HepG2 (cell line): ENCODE results near the gene UNG. TPM values are rescaled to one million over a fixed set of nuclear protein-coding genes. Genes with fewer than 3 reads are reported as not detected.

Experiments
- ELK4 ChIP-seq: sonication (generic); formaldehyde crosslinking; IDR thresholded peaks from 2 replicates; pipeline ENCODE4 v1.9.0; 2021; ENCODE audit warnings: missing genetic modification reagents, borderline replicate concordance
- FOXJ3 ChIP-seq: sonication (generic); formaldehyde crosslinking; IDR thresholded peaks from 2 replicates; pipeline ENCODE4 v1.4.0; 2020; ENCODE audit warnings: missing genetic modification reagents, mild to moderate bottlenecking, borderline replicate concordance
- GTF2F1 ChIP-seq: fragments of 150-350 bp; IDR thresholded peaks from 2 replicates; pipeline ENCODE4 v1.6.1; 2014; ENCODE audit warnings: low read length
- MATR3 ChIP-seq: sonication (generic); formaldehyde crosslinking; IDR thresholded peaks from 2 replicates; pipeline ENCODE4 v1.4.0; 2020; ENCODE audit warnings: missing genetic modification reagents
- SMARCC2 ChIP-seq: fragments of 450-650 bp; IDR thresholded peaks from 2 replicates; pipeline ENCODE4 v1.6.1; 2017; ENCODE audit warnings: antibody characterized with exemption, mild to moderate bottlenecking
- SNAPC5 ChIP-seq: sonication (generic); formaldehyde crosslinking; IDR thresholded peaks from 2 replicates; pipeline ENCODE4 v1.8.1; 2023; ENCODE audit warnings: mild to moderate bottlenecking, missing genetic modification reagents, borderline replicate concordance
- SNRNP70 ChIP-seq: fragments of 200-400 bp; formaldehyde crosslinking; IDR thresholded peaks from 2 replicates; pipeline ENCODE4 v1.6.1; 2017; ENCODE audit warnings: mild to moderate bottlenecking, low read depth, low read length, moderate library complexity
- ZBTB38 ChIP-seq: sonication (generic); formaldehyde crosslinking; IDR thresholded peaks from 2 replicates; pipeline ENCODE4 v1.5.1; 2020; ENCODE audit warnings: mild to moderate bottlenecking, missing genetic modification reagents
- ZFYVE20 ChIP-seq: sonication (generic); formaldehyde crosslinking; IDR thresholded peaks from 2 replicates; pipeline ENCODE4 v1.8.0; 2023; ENCODE audit warnings: low read depth, mild to moderate bottlenecking, moderate library complexity, missing genetic modification reagents, borderline replicate concordance
- ZNF407 ChIP-seq: sonication (generic); formaldehyde crosslinking; IDR thresholded peaks from one replicate; pipeline ENCODE4 v1.5.1; 2020; ENCODE audit warnings: mild to moderate bottlenecking, missing genetic modification reagents; ENCODE audit errors: not compliant biosample characterization
- ZNF816 ChIP-seq: sonication (generic); formaldehyde crosslinking; IDR thresholded peaks from 2 replicates; pipeline ENCODE4 v1.8.0; 2022; ENCODE audit warnings: missing genetic modification reagents, mild to moderate bottlenecking, borderline replicate concordance
- ZNF879 ChIP-seq: sonication (generic); formaldehyde crosslinking; IDR thresholded peaks from 2 replicates; pipeline ENCODE4 v1.8.1; 2023; ENCODE audit warnings: missing genetic modification reagents
- polyA plus RNA-seq, 8 experiments: library from polyadenylated mRNA; depleted of rRNA in 3 of 8; stranded (reverse) in 7 of 8; unstranded in 1 of 8; fragments of >200 nt; fragmentation: Illumina TruSeq in 4 of 8; extraction: Trizol in 4 of 8; gene quantifications; 2 replicates each; pipeline versions ENCODE4 v1.2.1 to v1.2.3, GENCODE V29; 2011 to 2016; ENCODE audit warnings: low read depth in 4 of 8, missing spikeins in 1 of 8, mixed read lengths in 1 of 8; ENCODE audit not compliant: insufficient read depth in 1 of 8
- total RNA-seq, 5 experiments: library from RNA; depleted of rRNA; stranded (reverse); fragments of >200 nt; fragmentation: Illumina TruSeq; extraction: Trizol; gene quantifications; 2 replicates each; pipeline ENCODE4 v1.2.3, GENCODE V29; 2016; ENCODE audit warnings: low read depth in 1 of 5
- TF ChIP-seq, protein P1 (sequence below): sonication (generic); formaldehyde crosslinking; IDR thresholded peaks from 2 replicates; pipeline ENCODE4 v1.5.1; 2020; ENCODE audit warnings: mild to moderate bottlenecking, missing genetic modification reagents, borderline replicate concordance

UNG gene
- total and polyA plus RNA-seq, 2 of the 13 experiments (the other 11 are each of a cell fraction or from before 2014, with no cell fraction given), result 23.3 to 114 TPM

GRCh38 chr12:109097435-109098182 is at the start of gene UNG (continued):
- TF ChIP-seq, protein P1, sequence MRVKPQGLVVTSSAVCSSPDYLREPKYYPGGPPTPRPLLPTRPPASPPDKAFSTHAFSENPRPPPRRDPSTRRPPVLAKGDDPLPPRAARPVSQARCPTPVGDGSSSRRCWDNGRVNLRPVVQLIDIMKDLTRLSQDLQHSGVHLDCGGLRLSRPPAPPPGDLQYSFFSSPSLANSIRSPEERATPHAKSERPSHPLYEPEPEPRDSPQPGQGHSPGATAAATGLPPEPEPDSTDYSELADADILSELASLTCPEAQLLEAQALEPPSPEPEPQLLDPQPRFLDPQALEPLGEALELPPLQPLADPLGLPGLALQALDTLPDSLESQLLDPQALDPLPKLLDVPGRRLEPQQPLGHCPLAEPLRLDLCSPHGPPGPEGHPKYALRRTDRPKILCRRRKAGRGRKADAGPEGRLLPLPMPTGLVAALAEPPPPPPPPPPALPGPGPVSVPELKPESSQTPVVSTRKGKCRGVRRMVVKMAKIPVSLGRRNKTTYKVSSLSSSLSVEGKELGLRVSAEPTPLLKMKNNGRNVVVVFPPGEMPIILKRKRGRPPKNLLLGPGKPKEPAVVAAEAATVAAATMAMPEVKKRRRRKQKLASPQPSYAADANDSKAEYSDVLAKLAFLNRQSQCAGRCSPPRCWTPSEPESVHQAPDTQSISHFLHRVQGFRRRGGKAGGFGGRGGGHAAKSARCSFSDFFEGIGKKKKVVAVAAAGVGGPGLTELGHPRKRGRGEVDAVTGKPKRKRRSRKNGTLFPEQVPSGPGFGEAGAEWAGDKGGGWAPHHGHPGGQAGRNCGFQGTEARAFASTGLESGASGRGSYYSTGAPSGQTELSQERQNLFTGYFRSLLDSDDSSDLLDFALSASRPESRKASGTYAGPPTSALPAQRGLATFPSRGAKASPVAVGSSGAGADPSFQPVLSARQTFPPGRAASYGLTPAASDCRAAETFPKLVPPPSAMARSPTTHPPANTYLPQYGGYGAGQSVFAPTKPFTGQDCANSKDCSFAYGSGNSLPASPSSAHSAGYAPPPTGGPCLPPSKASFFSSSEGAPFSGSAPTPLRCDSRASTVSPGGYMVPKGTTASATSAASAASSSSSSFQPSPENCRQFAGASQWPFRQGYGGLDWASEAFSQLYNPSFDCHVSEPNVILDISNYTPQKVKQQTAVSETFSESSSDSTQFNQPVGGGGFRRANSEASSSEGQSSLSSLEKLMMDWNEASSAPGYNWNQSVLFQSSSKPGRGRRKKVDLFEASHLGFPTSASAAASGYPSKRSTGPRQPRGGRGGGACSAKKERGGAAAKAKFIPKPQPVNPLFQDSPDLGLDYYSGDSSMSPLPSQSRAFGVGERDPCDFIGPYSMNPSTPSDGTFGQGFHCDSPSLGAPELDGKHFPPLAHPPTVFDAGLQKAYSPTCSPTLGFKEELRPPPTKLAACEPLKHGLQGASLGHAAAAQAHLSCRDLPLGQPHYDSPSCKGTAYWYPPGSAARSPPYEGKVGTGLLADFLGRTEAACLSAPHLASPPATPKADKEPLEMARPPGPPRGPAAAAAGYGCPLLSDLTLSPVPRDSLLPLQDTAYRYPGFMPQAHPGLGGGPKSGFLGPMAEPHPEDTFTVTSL, result no peak
- no peak for TF ChIP-seq SNRNP70
- no peak for TF ChIP-seq ZNF879 (CRISPR knock-in tag)
- TF ChIP-seq ELK4 (CRISPR knock-in tag), result no peak
- no peak; the same call in 1 of the 2 replicates for TF ChIP-seq ZNF816
- TF ChIP-seq SNAPC5, result peak; percentile 30; the same call in 1 of the 2 replicates
- no peak for TF ChIP-seq GTF2F1
- TF ChIP-seq FOXJ3, result no peak
- no peak for TF ChIP-seq ZFYVE20 (CRISPR knock-in tag)
- TF ChIP-seq SMARCC2, result no peak
- TF ChIP-seq MATR3, result no peak
- TF ChIP-seq ZBTB38 (CRISPR knock-in tag), result 0 out of 2 replicates have a peak, but pooled peaks have one; percentile 3
- TF ChIP-seq ZNF407 (CRISPR knock-in tag), result peak; percentile 17
